ENCODE measurements around the gene ZFYVE28.

Gene ZFYVE28

DNA sequence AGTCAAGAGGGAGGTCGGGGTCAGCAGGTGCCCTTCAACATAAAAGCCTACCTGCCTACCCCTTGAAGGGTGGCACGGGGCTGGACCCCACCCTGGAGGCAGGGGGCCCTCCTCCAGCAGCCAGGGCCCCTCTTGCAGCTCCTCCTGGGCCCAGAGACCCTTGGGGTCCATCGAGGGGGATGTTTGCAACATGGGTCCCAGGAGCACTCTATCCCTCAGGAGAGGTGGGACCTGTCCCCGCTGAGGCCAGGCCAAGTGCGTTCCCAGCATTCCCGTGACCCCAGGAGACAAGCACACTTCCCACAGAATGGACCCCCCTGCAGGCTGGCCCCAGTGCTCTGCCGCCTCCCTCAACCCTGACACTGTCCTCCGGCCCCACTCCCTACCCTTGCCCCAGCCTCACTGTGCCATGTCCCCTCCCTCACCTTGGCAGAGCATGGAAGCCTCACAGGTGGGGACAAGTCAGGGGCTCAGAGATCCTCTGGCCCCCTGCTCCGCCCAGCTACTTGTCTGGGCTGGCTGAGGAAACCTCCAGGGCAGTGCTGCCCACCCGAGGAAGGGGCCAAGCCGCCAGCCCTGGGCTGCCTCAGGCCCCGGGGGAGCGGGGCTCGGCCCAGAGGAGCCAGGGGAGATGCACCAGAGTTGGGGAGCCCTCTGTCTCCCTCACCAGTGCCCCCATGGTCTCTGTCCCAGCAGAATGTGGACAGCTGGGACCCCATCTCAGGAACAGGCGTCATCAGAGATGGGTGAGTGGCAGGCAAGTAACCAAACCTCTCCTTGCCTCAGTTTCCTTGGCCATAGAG, 158.7 kb downstream of the ZFYVE28 start:
- H3K4me1 ChIP-seq (ENCODE audit: insufficient read depth, low read length) = no peaks in the 10 kb centered on the region
- H3K9me3 ChIP-seq (ENCODE audit: control insufficient read depth, insufficient read depth, low read length) = no peaks in the 10 kb centered on the region
- H3K9ac ChIP-seq (ENCODE audit: low read depth, low read length) = no peak overlapping the region
- H3K36me3 ChIP-seq (ENCODE audit: insufficient read depth, low read length) = no peaks in the 10 kb centered on the region

GRCh38 chr4:2259036-2259540, 159.4 kb downstream of the ZFYVE28 start:
- Histone ChIP-seq H3K9me3 (ENCODE audit: control insufficient read depth, insufficient read depth, low read length) (no peaks in the 10 kb centered on the region), H3K4me1 (ENCODE audit: insufficient read depth, low read length) (no peaks in the 10 kb centered on the region), H3K36me3 (ENCODE audit: insufficient read depth, low read length) (no peaks in the 10 kb centered on the region), H3K9ac (ENCODE audit: low read depth, low read length) (no peak overlapping the region)

GRCh38 chr4:2258091-2259035, 160.1 kb downstream of the ZFYVE28 start:
- Histone ChIP-seq H3K9me3 (ENCODE audit: control insufficient read depth, insufficient read depth, low read length) (no peaks in the 10 kb centered on the region), H3K36me3 (ENCODE audit: insufficient read depth, low read length) (no peaks in the 10 kb centered on the region), H3K9ac (ENCODE audit: low read depth, low read length) (no peak overlapping the region), H3K4me1 (ENCODE audit: insufficient read depth, low read length) (no peaks in the 10 kb centered on the region)

GRCh38 chr4:2257361-2258081, 160.9 kb downstream of the ZFYVE28 start:
- H3K36me3 ChIP-seq (ENCODE audit: insufficient read depth, low read length) = no peaks in the 10 kb centered on the region
- no peaks in the 10 kb centered on the region for H3K4me1 ChIP-seq (ENCODE audit: insufficient read depth, low read length)
- no peak overlapping the region for H3K9ac ChIP-seq (ENCODE audit: low read depth, low read length)
- no peaks in the 10 kb centered on the region for H3K9me3 ChIP-seq (ENCODE audit: control insufficient read depth, insufficient read depth, low read length)

DNA sequence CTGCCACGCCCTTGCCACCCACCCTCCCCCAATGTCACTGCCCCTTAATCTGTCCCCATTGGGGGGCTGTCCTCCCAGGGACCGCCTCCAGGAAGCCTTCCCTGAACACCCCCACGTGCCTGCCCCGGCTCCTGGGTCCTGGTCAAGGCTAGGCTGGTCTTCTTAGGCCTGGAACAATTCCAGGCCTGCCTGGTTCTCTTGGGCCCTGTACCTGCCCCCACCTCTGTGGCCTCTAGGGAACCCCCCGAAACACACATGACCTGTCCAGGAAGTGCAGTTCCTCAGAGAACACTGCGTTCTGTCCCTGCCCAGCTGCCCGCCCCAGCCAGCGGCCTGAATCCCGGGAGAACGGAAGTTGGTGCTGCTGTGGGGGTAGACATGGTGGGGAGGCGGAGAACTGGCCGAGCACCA, 161.7 kb downstream of the ZFYVE28 start:
- Histone ChIP-seq H3K4me1 (ENCODE audit: insufficient read depth, low read length) (no peaks in the 10 kb centered on the region), H3K9ac (ENCODE audit: low read depth, low read length) (no peak overlapping the region), H3K36me3 (ENCODE audit: insufficient read depth, low read length) (no peaks in the 10 kb centered on the region), H3K9me3 (ENCODE audit: control insufficient read depth, insufficient read depth, low read length) (no peaks in the 10 kb centered on the region)

GRCh38 chr4:2256156-2256731, 162.2 kb downstream of the ZFYVE28 start:
- H3K9me3 ChIP-seq (ENCODE audit: control insufficient read depth, insufficient read depth, low read length) = no peaks in the 10 kb centered on the region
- no peak overlapping the region for H3K9ac ChIP-seq (ENCODE audit: low read depth, low read length)
- no peaks in the 10 kb centered on the region for H3K4me1 ChIP-seq (ENCODE audit: insufficient read depth, low read length)
- no peaks in the 10 kb centered on the region for H3K36me3 ChIP-seq (ENCODE audit: insufficient read depth, low read length)

GRCh38 chr4:2255501-2256155, 162.8 kb downstream of the ZFYVE28 start:
- Histone ChIP-seq H3K4me1 (ENCODE audit: insufficient read depth, low read length) (no peaks in the 10 kb centered on the region), H3K9me3 (ENCODE audit: control insufficient read depth, insufficient read depth, low read length) (no peaks in the 10 kb centered on the region), H3K9ac (ENCODE audit: low read depth, low read length) (no peak overlapping the region), H3K36me3 (ENCODE audit: insufficient read depth, low read length) (no peaks in the 10 kb centered on the region)

DNA sequence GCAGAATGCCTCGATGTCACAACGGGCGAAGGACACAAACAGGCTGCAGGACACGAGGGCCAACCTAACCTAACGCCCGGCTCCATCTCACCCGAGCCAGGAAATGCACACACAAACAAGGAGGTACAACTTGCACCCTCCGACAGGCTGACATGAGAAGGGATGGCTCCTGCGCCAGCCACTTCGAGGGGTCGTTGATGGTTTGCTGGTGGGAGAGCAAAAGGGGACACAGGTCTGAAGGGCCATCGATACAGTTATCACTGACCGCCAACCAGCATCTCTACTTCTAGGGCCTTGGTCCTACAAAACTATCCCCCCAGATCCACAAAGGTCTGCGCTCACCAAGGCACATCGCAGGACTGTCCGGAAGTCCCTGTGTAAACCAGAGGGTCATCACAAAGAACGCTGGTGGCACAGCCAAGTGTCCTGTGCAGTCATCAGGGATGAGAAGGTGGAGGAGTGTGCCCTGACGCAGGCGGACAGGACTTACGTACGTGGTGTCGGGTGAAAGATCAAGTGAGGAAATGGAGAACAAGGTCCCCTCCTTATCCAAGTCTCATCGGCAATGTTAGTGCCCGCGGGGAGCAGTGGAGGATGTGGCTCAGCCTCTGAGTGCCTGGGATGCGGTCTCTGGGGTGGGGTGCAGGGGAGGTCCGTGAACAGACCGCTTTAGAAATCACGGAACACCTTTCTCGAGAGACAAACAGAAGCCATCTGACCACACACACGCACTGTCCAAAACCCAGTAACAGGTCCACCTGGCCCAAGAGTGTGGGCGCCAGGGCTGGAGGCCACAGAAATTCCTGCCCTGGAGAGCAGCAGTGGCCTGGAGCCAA, 163.6 kb downstream of the ZFYVE28 start:
- Histone ChIP-seq H3K9me3 (ENCODE audit: control insufficient read depth, insufficient read depth, low read length) (no peaks in the 10 kb centered on the region), H3K4me1 (ENCODE audit: insufficient read depth, low read length) (no peaks in the 10 kb centered on the region), H3K9ac (ENCODE audit: low read depth, low read length) (no peak overlapping the region), H3K36me3 (ENCODE audit: insufficient read depth, low read length) (no peaks in the 10 kb centered on the region)

DNA sequence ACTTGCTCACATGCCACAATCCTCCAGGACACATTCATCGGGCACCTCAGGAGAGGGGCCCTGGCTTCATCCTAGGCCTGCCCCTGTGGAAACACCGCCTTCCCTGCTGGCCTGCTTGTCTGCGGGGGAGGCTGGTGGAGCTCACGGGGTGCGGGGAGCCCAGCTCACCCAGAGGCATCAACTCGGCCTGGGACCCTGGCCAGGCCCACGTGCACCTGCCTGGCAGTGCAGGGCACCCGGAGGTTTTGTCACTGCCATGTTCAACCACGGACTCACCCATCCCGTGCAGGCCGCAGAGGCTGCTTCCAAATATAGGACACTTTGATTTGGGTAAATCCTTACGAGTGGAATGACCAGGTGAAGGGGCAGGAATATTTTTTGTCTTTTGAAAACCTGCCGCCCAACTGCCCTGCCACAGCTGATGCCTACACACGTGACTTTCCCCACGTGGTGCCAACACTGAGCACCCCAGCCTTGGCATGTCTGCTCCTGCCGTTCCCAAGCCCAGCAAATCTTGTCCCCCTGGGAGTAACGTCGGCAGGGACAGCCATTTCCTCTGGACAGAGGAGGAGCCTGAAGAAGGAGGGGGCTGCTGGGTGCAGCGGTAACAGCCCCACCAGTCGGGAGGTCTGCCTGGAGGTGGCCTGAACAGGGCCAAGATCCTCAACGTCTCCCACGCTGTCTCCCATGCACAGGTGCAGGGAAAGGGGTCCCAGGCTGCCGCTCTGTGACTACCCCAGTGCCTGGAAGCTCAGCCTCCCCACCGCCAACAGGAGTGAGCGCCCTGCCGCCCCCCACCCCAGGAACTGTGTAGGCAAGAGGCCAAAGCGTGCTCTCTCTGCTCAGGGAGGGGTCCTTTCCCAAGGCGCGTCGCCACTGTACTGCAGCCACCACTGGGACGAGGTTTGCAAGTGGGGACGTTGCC, 165.0 kb downstream of the ZFYVE28 start:
- H3K9me3 ChIP-seq (ENCODE audit: control insufficient read depth, insufficient read depth, low read length) = no peaks in the 10 kb centered on the region
- H3K9ac ChIP-seq (ENCODE audit: low read depth, low read length) = no peak overlapping the region
- H3K36me3 ChIP-seq (ENCODE audit: insufficient read depth, low read length) = no peaks in the 10 kb centered on the region
- no peaks in the 10 kb centered on the region for H3K4me1 ChIP-seq (ENCODE audit: insufficient read depth, low read length)

DNA sequence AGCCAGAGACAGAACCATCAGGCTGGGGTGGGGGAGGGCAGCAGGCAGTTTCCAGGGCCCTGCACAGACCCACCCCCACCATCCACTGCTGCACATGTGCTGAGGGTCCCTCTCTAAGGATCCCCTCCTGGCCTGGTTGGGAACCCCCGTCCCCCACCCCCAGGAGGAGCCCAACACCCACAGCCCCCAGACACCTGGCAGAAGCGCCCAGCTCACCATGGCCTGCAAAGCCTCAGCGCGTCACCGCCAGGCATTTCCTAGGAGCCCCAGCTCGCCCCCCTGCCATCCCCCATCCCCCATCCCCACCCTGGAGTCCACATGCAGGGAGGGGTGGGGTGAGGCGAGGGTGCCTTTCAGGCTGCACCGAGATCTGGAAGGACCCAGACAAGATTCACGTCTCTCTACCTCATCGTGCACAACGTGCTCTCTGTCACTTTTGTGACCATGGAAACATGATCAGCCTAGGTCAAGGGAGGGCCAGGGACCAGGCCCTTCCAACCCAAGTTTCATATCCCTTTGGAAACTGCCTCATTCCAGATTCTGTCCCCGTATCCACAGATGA, 165.8 kb downstream of the ZFYVE28 start:
- H3K36me3 ChIP-seq (ENCODE audit: insufficient read depth, low read length) = no peaks in the 10 kb centered on the region
- no peaks in the 10 kb centered on the region for H3K9me3 ChIP-seq (ENCODE audit: control insufficient read depth, insufficient read depth, low read length)
- no peaks in the 10 kb centered on the region for H3K4me1 ChIP-seq (ENCODE audit: insufficient read depth, low read length)
- H3K9ac ChIP-seq (ENCODE audit: low read depth, low read length) = no peak overlapping the region

DNA sequence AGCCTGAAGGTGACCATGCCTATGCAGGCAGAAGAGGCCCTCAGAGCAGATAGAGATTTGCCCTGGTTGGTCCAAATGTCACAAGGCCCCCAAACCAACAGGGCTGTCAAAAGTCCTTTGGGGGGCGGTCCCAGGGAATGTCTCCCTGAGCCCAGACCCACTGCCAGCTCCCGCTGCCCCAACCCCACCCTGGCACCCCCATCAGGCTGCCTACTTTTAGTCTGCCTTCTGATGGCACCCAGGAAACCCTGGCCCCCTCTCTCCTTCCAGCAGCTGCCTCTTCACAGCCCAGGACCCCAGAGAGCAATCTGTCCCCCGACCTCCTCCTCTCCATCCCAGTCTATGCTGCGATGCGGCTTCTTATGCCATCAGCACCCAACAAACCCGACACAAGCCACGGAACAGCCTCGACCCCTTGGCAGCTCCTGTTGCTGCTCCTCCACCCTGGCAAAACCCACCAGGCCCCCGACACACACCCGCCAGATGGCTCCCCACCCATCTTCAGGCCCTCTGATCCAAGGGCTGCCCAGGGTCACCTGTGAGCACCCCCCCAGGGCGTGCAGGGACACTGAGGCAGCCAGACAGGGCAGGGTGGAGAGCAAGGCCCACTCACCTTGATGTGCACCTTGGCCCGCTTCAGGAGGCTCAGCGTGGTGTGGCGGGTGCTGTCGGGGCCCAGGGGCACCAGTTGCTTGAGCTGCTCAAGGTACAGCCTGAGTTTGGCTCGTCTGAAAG, 166.5 kb downstream of the ZFYVE28 start:
- no peaks in the 10 kb centered on the region for H3K4me1 ChIP-seq (ENCODE audit: insufficient read depth, low read length)
- no peaks in the 10 kb centered on the region for H3K9me3 ChIP-seq (ENCODE audit: control insufficient read depth, insufficient read depth, low read length)
- H3K36me3 ChIP-seq (ENCODE audit: insufficient read depth, low read length) = no peaks in the 10 kb centered on the region
- no peak overlapping the region for H3K9ac ChIP-seq (ENCODE audit: low read depth, low read length)
